K562 (cell line): ENCODE data around the gene SRPK3. TPM values are rescaled to one million over a fixed set of nuclear protein-coding genes. Genes with fewer than 3 reads are reported as not detected.
A peak's percentile ranks its signal among the peaks of the same experiment; 100 is the strongest.

ENCODE experiments used
- ATAC-seq: fragments of 200-7000 bp; cut with Tn5 transposase; 3 replicates; pipeline ENCODE4 v1.9.1; 2020; ENCODE audit warnings: moderate library complexity
- BruUV-seq: library from RNA; stranded (reverse); fragments of 400-500 nt; replicated peaks from 2 replicates; lab custom pipeline; 2021; lab: Mats Ljungman, UMichigan
- CTCF ChIA-PET: fragments of 300-600 bp; formaldehyde crosslinking; extraction: SDS; loops from one replicate; lab custom pipeline; 2021; ENCODE audit warnings: low intra/inter-chr PET ratio; lab: Yijun Ruan, JAX
- POLR2A ChIA-PET: fragments of 300-600, 350-650 bp; sonication (Branson Sonifier 250); formaldehyde crosslinking; extraction: SDS; loops from one replicate; lab custom pipeline; 2021; ENCODE audit warnings: antibody characterized with exemption, inconsistent platforms; lab: Yijun Ruan, JAX
- DNase-seq, 4 experiments: peaks; one replicate each; pipeline versions ENCODE4 v3.0.0 to v3.0.0-alpha.2; 2011 to 2018; ENCODE audit warnings: low spot score in 3 of 4, mixed read lengths in 3 of 4; ENCODE audit errors: extremely low read depth in 1 of 4
- FAIRE-seq: peaks from 2 replicates; lab custom pipeline; 2011; peaks lifted over from hg19 to GRCh38; lab: Jason Lieb, UNC
- H2AFZ ChIP-seq: 2 replicates; pipeline ENCODE4 v1.6.0; 2011; ENCODE audit warnings: low read depth, low read length, control low read depth, inconsistent platforms
- H3K27ac ChIP-seq: fragments of 200-600 bp; 3 replicates; pipeline ENCODE4 v1.8.0; 2011; ENCODE audit warnings: low read depth, mild to moderate bottlenecking, control low read depth, inconsistent platforms, low read length, moderate library complexity, mixed read lengths; ENCODE audit errors: extremely low read depth
- H3K27me3 ChIP-seq, 2 experiments: fragments of 300-600 bp in 1 of 2; 2 replicates in 1 of 2; 3 replicates in 1 of 2; pipeline versions ENCODE4 v1.6.0 to v1.8.0; 2011; ENCODE audit warnings: inconsistent platforms in 2 of 2, low read length in 2 of 2, mild to moderate bottlenecking in 1 of 2, mixed read lengths in 1 of 2, moderate library complexity in 1 of 2; ENCODE audit not compliant: control insufficient read depth in 2 of 2, insufficient read depth in 2 of 2
- H3K36me3 ChIP-seq: fragments of 300-600 bp; 3 replicates; pipeline ENCODE4 v1.8.0; 2011; ENCODE audit warnings: mild to moderate bottlenecking, low read length, inconsistent platforms; ENCODE audit not compliant: control insufficient read depth, insufficient read depth
- H3K4me1 ChIP-seq, 2 experiments: fragments of 200-600 bp in 1 of 2; replicated peaks in 1 of 2; 2 replicates in 1 of 2; 3 replicates in 1 of 2; pipeline versions ENCODE4 v1.5.1 to v1.8.0; 2011; ENCODE audit warnings: inconsistent platforms in 2 of 2, low read length in 2 of 2, mild to moderate bottlenecking in 1 of 2, mixed read lengths in 1 of 2, moderate library complexity in 1 of 2; ENCODE audit not compliant: control insufficient read depth in 2 of 2, insufficient read depth in 2 of 2
- H3K4me2 ChIP-seq: 2 replicates; pipeline ENCODE4 v1.6.1; 2011; ENCODE audit warnings: low read length, control low read depth, inconsistent platforms, mixed read lengths; ENCODE audit not compliant: insufficient read depth
- H3K4me3 ChIP-seq: fragments of 200-600 bp; sonication (generic), shearing (Covaris generic); 2 replicates; pipeline ENCODE4 v1.5.1; 2016; ENCODE audit warnings: control low read depth, inconsistent platforms
- H3K79me2 ChIP-seq: fragments of 200-600 bp; 3 replicates; pipeline ENCODE4 v1.8.0; 2011; ENCODE audit warnings: low read length, inconsistent platforms; ENCODE audit not compliant: control insufficient read depth, insufficient read depth
- H3K9ac ChIP-seq, 2 experiments: 2 replicates each; pipeline versions ENCODE4 v1.6.0 to v1.6.1; 2011; ENCODE audit warnings: low read depth in 2 of 2, low read length in 2 of 2, control low read depth in 1 of 2, inconsistent platforms in 1 of 2, mild to moderate bottlenecking in 1 of 2, mixed read lengths in 1 of 2; ENCODE audit not compliant: insufficient read depth in 1 of 2
- H3K9me1 ChIP-seq: one replicate; pipeline ENCODE4 v1.6.0; 2011; ENCODE audit warnings: inconsistent platforms, mild to moderate bottlenecking, low read length, moderate library complexity; ENCODE audit not compliant: control insufficient read depth, insufficient read depth
- H3K9me3 ChIP-seq: replicated peaks from 2 replicates; pipeline ENCODE4 v1.5.1; 2011; ENCODE audit warnings: low read depth, low read length, inconsistent platforms; ENCODE audit not compliant: control insufficient read depth, insufficient read depth
- H4K20me1 ChIP-seq: replicated peaks from 2 replicates; pipeline ENCODE4 v1.6.1; 2011; ENCODE audit warnings: low read length, inconsistent platforms, mixed read lengths; ENCODE audit not compliant: control insufficient read depth, insufficient read depth
- CEBPB ChIP-seq: fragments of 450-650 bp; IDR thresholded peaks from 2 replicates; pipeline ENCODE4 v1.6.1; 2016; ENCODE audit warnings: missing genetic modification characterization, missing compliant biosample characterization
- CEBPG ChIP-seq, 3 experiments: fragments of 200-800 bp in 1 of 3; sonication (Bioruptor generic) in 1 of 3; sonication (generic) in 1 of 3; formaldehyde crosslinking in 1 of 3; IDR thresholded peaks in 2 of 3; conservative IDR thresholded peaks in 1 of 3; 2 replicates each; pipeline versions ENCODE4 v1.6.1 to v1.8.0; 2016 to 2022; ENCODE audit warnings: missing compliant biosample characterization in 2 of 3, missing genetic modification characterization in 2 of 3, mild to moderate bottlenecking in 1 of 3, missing genetic modification reagents in 1 of 3
- TSC22D4 ChIP-seq: fragments of 450-650 bp; IDR thresholded peaks from 2 replicates; pipeline ENCODE4 v1.6.1; 2016; ENCODE audit warnings: missing genetic modification characterization, missing biosample characterization, control low read depth
- ZNF41 ChIP-seq: fragments of 250-450 bp; sonication (Bioruptor Pico); conservative IDR thresholded peaks from 2 replicates; pipeline ENCODE4 v1.4.0; 2020; ENCODE audit warnings: mild to moderate bottlenecking
- ZNF431 ChIP-seq: sonication (generic); formaldehyde crosslinking; IDR thresholded peaks from 2 replicates; pipeline ENCODE4 v1.8.0; 2022; ENCODE audit warnings: mild to moderate bottlenecking, missing genetic modification reagents
- WGBS: fragments of 100-300 bp; shearing (Covaris generic); methylation state at CpG from one replicate; pipeline ENCODE4 v1.1.6; 2016; ENCODE audit warnings: low coverage, mixed read lengths; ENCODE audit not compliant: insufficient coverage; ENCODE audit errors: missing lambda C conversion rate; 5-methylcytosine and 5-hydroxymethylcytosine counted together
- in situ Hi-C: fragments of 300-500 bp; cut with MboI; formaldehyde crosslinking; loops from 4 replicates; pipeline ENCODE4 v1.15.0; 2018; ENCODE audit warnings: inconsistent platforms, mixed read lengths
- intact Hi-C: fragments of 100-400 bp; cut with micrococcal nuclease; formaldehyde crosslinking; loops from 2 replicates; pipeline ENCODE4 v1.14.2; 2022
- polyA plus RNA-seq, 8 experiments: library from polyadenylated mRNA; depleted of rRNA in 4 of 8; stranded (reverse) in 5 of 8; unstranded in 3 of 8; fragments of >200 nt; fragmentation: Nextera tagmentation in 2 of 8; fragmentation: Illumina TruSeq in 1 of 8; extraction: Ambion mirVana in 2 of 8; extraction: Trizol in 1 of 8; gene quantifications; 2 replicates each; pipeline versions ENCODE4 v1.2.1 to v1.2.3, GENCODE V29; 2011 to 2014; ENCODE audit warnings: inconsistent platforms in 1 of 8, missing spikeins in 1 of 8
- total RNA-seq, 7 experiments: library from RNA; depleted of rRNA in 6 of 7; stranded (reverse); fragments of >200 nt in 6 of 7; fragmentation: Illumina TruSeq in 2 of 7; extraction: Trizol in 2 of 7; gene quantifications; 2 replicates each; pipeline versions ENCODE4 v1.2.1 to v1.2.3, GENCODE V29; 2011 to 2021; ENCODE audit warnings: low replicate concordance in 1 of 7

Gene SRPK3
- total and polyA plus RNA-seq, 9 of the 15 experiments (the other 6 are each of a cell fraction or from before 2014, with no cell fraction given) = 0.01 to 0.09 (median 0.04) TPM; not detected in 2

DNA sequence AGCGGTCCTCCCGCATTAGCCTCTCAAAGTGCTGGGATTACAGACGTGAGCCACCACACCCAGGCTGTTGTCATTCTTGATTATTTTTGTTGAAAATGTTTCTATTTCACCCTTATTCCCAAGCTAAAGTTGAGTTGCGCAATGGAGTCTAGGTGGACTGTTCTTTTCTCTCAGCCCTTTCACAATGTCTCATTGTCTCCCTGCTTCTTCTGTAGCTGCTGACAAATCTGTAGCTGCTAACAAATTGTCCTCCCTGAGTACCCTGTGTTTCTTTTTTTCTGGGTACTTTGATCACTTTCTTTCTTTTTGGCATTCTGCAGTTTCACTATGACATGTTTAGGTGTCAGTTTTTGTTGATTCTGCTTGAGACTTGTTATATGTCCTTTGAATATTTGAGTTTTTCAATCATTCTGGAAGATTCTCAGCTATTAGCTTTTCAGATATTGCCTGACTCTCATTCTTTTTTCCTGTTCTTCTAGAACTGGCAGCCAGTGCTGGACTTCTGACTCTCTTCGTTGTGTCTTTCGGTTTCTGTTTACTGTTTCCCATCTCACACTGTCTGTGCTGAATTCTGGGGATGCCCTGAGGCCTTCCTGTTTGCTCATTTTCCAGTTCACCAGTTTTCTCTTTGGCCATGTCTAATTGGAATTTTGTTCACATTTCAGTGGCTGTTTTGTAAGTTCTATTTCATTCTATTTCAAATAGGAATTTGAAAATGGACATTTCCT, 49.6 kb upstream of the SRPK3 start:
- no peak overlapping the region for H3K27ac ChIP-seq
- in situ Hi-C loops (no loop called here), intact Hi-C loops (no loop called here)
- H3K79me2 ChIP-seq = peaks cover 5% of the 10 kb centered on the region; the same call in 2 of the 3 replicates
- no peaks in the 10 kb centered on the region for H3K36me3 ChIP-seq
- H2AFZ ChIP-seq = no peak overlapping the region
- DNase-seq (no peak), ATAC-seq (no peak), FAIRE-seq (no peak)
- POLR2A ChIA-PET = interaction anchor here (0.7 kb wide), 1 partner anchor 35 kb away, joined by 3 read pairs; no protein-coding TSS in a partner anchor
- no peaks in the 10 kb centered on the region for H3K27me3 ChIP-seq
- no TSS peak for BruUV-seq
- CTCF ChIA-PET = no interaction called here
- H3K9ac ChIP-seq = no peak overlapping the region
- no peaks in the 10 kb centered on the region for H4K20me1 ChIP-seq
- peak; percentile 96 for TF ChIP-seq CEBPB (tag)
- peak; percentile 50; the same call in 1 of the 2 replicates for TF ChIP-seq CEBPG (CRISPR knock-in tag; IDR thresholded peaks at IDR 0.05)
- peak; percentile 64 to 87 for TF ChIP-seq CEBPG (tag; conservative IDR thresholded peaks at IDR 0.05 in 1 of 2, IDR thresholded peaks at IDR 0.05 in 1 of 2)
- TF ChIP-seq ZNF431 (CRISPR knock-in tag) = no peak
- H3K4me1 ChIP-seq = peaks cover 22 to 45% of the 10 kb centered on the region in 2 experiments
- H3K9me3 ChIP-seq = 0 out of 2 replicates have a peak, but pooled peaks cover 2% of the 10 kb centered on the region
- H3K9me1 ChIP-seq = no peaks in the 10 kb centered on the region
- H3K4me3 ChIP-seq = no peak overlapping the region
- 54% methylated on average over 6 of the region's 6 CpGs for WGBS
- no peak overlapping the region for H3K4me2 ChIP-seq

- TF ChIP-seq ZNF41 (CRISPR knock-in tag) = peak; percentile 98
- no peak for TF ChIP-seq TSC22D4 (tag)
- H3K4me2 ChIP-seq = no peak overlapping the region
- peaks cover 4% of the 10 kb centered on the region; the same call in 2 of the 3 replicates for H3K79me2 ChIP-seq
- peaks cover 18 to 45% of the 10 kb centered on the region in 2 experiments for H3K4me1 ChIP-seq
- DNase-seq = no peak
- no peak overlapping the region for H3K4me3 ChIP-seq
- BruUV-seq = no TSS peak
- H3K27me3 ChIP-seq = no peaks in the 10 kb centered on the region
- CTCF ChIA-PET = no interaction called here
- in situ Hi-C loops = no loop called here
- H3K9me1 ChIP-seq = no peaks in the 10 kb centered on the region
- H3K27ac ChIP-seq = no peak overlapping the region
- H3K36me3 ChIP-seq = no peaks in the 10 kb centered on the region
- H4K20me1 ChIP-seq = no peaks in the 10 kb centered on the region
- H2AFZ ChIP-seq = no peak overlapping the region
- 0 out of 2 replicates have a peak, but pooled peaks cover 2% of the 10 kb centered on the region for H3K9me3 ChIP-seq
- intact Hi-C loops = no loop called here
- no peak for FAIRE-seq
- WGBS = 43% methylated on average over 3 of the region's 3 CpGs
- H3K9ac ChIP-seq = no peak overlapping the region
- ATAC-seq = no peak
- POLR2A ChIA-PET = interaction anchor here (0.7 kb wide), 1 partner anchor 34 kb away, joined by 3 read pairs; no protein-coding TSS in a partner anchor
These were observed 49.0 kb upstream of the SRPK3 start for GRCh38 chrX:153731845-153732215.
